ENCODE results near the gene TRAF1.

- TF ChIP-seq CTCF (IDR thresholded peaks at IDR 0.05) (no peak), POLR2A (IDR thresholded peaks at IDR 0.05) (no peak)
These were observed 61.4 kb downstream of the TRAF1 start for GRCh38 chr9:120865176-120865575.

All from esophagus squamous epithelium (tissue), 4 donors.